Choroid plexus epithelial cell (primary cell): ENCODE measurements around the gene NUMBL.

Experiments used
- DNase-seq: peaks from one replicate; pipeline ENCODE4 v3.0.0-alpha.2; 2010; ENCODE audit warnings: low read depth
- H3K4me3 ChIP-seq: 2 replicates; pipeline ENCODE4 v1.5.1; 2011; ENCODE audit warnings: low read depth, mild to moderate bottlenecking, control low read depth, low read length, moderate library complexity
- CTCF ChIP-seq: conservative IDR thresholded peaks from 2 replicates; pipeline ENCODE4 v1.5.1; 2011; ENCODE audit warnings: low read depth, mild to moderate bottlenecking, control low read depth, inconsistent platforms, low read length, moderate library complexity

The NUMBL gene

GRCh38 chr19:40695881-40696280, 5.4 kb upstream of the NUMBL start:
- no peak for DNase-seq

GRCh38 chr19:40693896-40694295, 3.4 kb upstream of the NUMBL start:
- no peak overlapping the region for H3K4me3 ChIP-seq
- TF ChIP-seq CTCF = no peak
- no peak for DNase-seq

More at GRCh38 chr19:40695881-40696280, 5.4 kb upstream of the NUMBL start:
- H3K4me3 ChIP-seq = no peak overlapping the region
- TF ChIP-seq CTCF = no peak

GRCh38 chr19:40693150-40693788, 2.8 kb upstream of the NUMBL start:
- no peak for DNase-seq
- TF ChIP-seq CTCF = no peak
- H3K4me3 ChIP-seq = no peak overlapping the region

GRCh38 chr19:40692212-40692551, 1.7 kb upstream of the NUMBL start:
- TF ChIP-seq CTCF = no peak
- no peak overlapping the region for H3K4me3 ChIP-seq
- no peak for DNase-seq

- no peak for DNase-seq
- H3K4me3 ChIP-seq = peak overlapping the region; percentile 47
- TF ChIP-seq CTCF = no peak
Observed at GRCh38 chr19:40691421-40692211, 1.2 kb upstream of the NUMBL start.

GRCh38 chr19:40690693-40691420, 406 bp upstream of the NUMBL start:
- peak; percentile 94 for DNase-seq
- peak overlapping the region; percentile 82 for H3K4me3 ChIP-seq
- no peak for TF ChIP-seq CTCF
